K562 (cell line): ENCODE results near the gene SYVN1. TPM values are rescaled to one million over a fixed set of nuclear protein-coding genes. Genes with fewer than 3 reads are reported as not detected.

ENCODE experiments used
- ELF2 ChIP-seq: fragments of 250-450 bp; sonication (Bioruptor Pico); IDR thresholded peaks from 2 replicates; pipeline ENCODE4 v1.5.0; 2021; ENCODE audit warnings: mild to moderate bottlenecking
- FOS ChIP-seq: IDR thresholded peaks from 3 replicates; pipeline ENCODE4 v1.6.1; 2011; ENCODE audit not compliant: insufficient read length; ENCODE audit errors: extremely low read depth
- GABPB2 ChIP-seq: fragments of 250-450 bp; sonication (Bioruptor Pico); conservative IDR thresholded peaks from 2 replicates; pipeline ENCODE4 v1.5.1; 2021; ENCODE audit warnings: mild to moderate bottlenecking
- NCOA6 ChIP-seq: fragments of 450-650 bp; IDR thresholded peaks from 2 replicates; pipeline ENCODE4 v1.6.1; 2017; ENCODE audit warnings: mild to moderate bottlenecking
- NCOR1 ChIP-seq: fragments of 450-650 bp; IDR thresholded peaks from 2 replicates; pipeline ENCODE4 v1.6.1; 2016; ENCODE audit warnings: mild to moderate bottlenecking, moderate library complexity
- NFRKB ChIP-seq: fragments of 450-650 bp; IDR thresholded peaks from 2 replicates; pipeline ENCODE4 v1.6.1; 2016; ENCODE audit warnings: low read depth
- NFYB ChIP-seq: IDR thresholded peaks from 2 replicates; pipeline ENCODE4 v1.6.1; 2011; ENCODE audit warnings: mild to moderate bottlenecking, moderate library complexity; ENCODE audit not compliant: insufficient read length; ENCODE audit errors: extremely low read depth
- POLR2AphosphoS5 ChIP-seq: IDR thresholded peaks from 2 replicates; pipeline ENCODE4 v1.6.1; 2011; ENCODE audit warnings: mild to moderate bottlenecking, low read depth, low read length, moderate library complexity; ENCODE audit not compliant: control insufficient read depth, insufficient read depth
- RBM25 ChIP-seq: fragments of 200-400 bp; formaldehyde crosslinking; IDR thresholded peaks from 2 replicates; pipeline ENCODE4 v1.6.1; 2018; ENCODE audit warnings: low read length, low read depth, moderate library complexity; ENCODE audit not compliant: severe bottlenecking
- SRSF9 ChIP-seq: fragments of 200-400 bp; formaldehyde crosslinking; IDR thresholded peaks from 2 replicates; pipeline ENCODE4 v1.6.1; 2017; ENCODE audit warnings: low read depth, low read length, borderline replicate concordance
- TAL1 ChIP-seq: fragments of 450-650 bp; IDR thresholded peaks from 2 replicates; pipeline ENCODE4 v1.6.1; 2016; ENCODE audit warnings: mild to moderate bottlenecking
- TOE1 ChIP-seq, 2 experiments: fragments of 450-650 bp in 1 of 2; sonication (generic) in 1 of 2; formaldehyde crosslinking in 1 of 2; IDR thresholded peaks; 2 replicates each; pipeline versions ENCODE4 v1.7.1 to v1.8.0; 2016 to 2022; ENCODE audit warnings: borderline replicate concordance in 2 of 2, mild to moderate bottlenecking in 2 of 2, antibody characterized with exemption in 1 of 2, inconsistent platforms in 1 of 2, low read depth in 1 of 2, missing genetic modification reagents in 1 of 2, moderate library complexity in 1 of 2
- ZBTB17 ChIP-seq: fragments of 450-650 bp; formaldehyde crosslinking; IDR thresholded peaks from 2 replicates; pipeline ENCODE4 v1.4.0; 2020; ENCODE audit warnings: mild to moderate bottlenecking
- ZNF263 ChIP-seq: sonication (generic); formaldehyde crosslinking; IDR thresholded peaks from 2 replicates; pipeline ENCODE4 v1.8.0; 2022; ENCODE audit warnings: mild to moderate bottlenecking, missing genetic modification reagents, borderline replicate concordance
- ZNF354B ChIP-seq: fragments of 250-450 bp; sonication (Bioruptor Pico); IDR thresholded peaks from 2 replicates; pipeline ENCODE4 v1.4.0; 2020
- ZNF395 ChIP-seq: fragments of 200-800 bp; sonication (Bioruptor generic); IDR thresholded peaks from 2 replicates; pipeline ENCODE4 v1.6.1; 2017; ENCODE audit warnings: missing genetic modification characterization, missing compliant biosample characterization
- ZNF449 ChIP-seq: fragments of 250-450 bp; sonication (Bioruptor Pico); IDR thresholded peaks from 2 replicates; pipeline ENCODE4 v1.8.0; 2022; ENCODE audit warnings: moderate library complexity, mild to moderate bottlenecking, inconsistent platforms
- ZNF609 ChIP-seq: sonication (generic); formaldehyde crosslinking; IDR thresholded peaks from 2 replicates; pipeline ENCODE4 v1.8.1; 2023; ENCODE audit warnings: missing genetic modification reagents, mild to moderate bottlenecking, borderline replicate concordance
- polyA plus RNA-seq, 8 experiments: library from polyadenylated mRNA; depleted of rRNA in 4 of 8; stranded (reverse) in 5 of 8; unstranded in 3 of 8; fragments of >200 nt; fragmentation: Nextera tagmentation in 2 of 8; fragmentation: Illumina TruSeq in 1 of 8; extraction: Ambion mirVana in 2 of 8; extraction: Trizol in 1 of 8; gene quantifications; 2 replicates each; pipeline versions ENCODE4 v1.2.1 to v1.2.3, GENCODE V29; 2011 to 2014; ENCODE audit warnings: inconsistent platforms in 1 of 8, missing spikeins in 1 of 8
- total RNA-seq, 7 experiments: library from RNA; depleted of rRNA in 6 of 7; stranded (reverse); fragments of >200 nt in 6 of 7; fragmentation: Illumina TruSeq in 2 of 7; extraction: Trizol in 2 of 7; gene quantifications; 2 replicates each; pipeline versions ENCODE4 v1.2.1 to v1.2.3, GENCODE V29; 2011 to 2021; ENCODE audit warnings: low replicate concordance in 1 of 7
- TF ChIP-seq, protein P1 (sequence below), 2 experiments: fragments of 250-450 bp in 1 of 2; fragments of 450-650 bp in 1 of 2; sonication (Bioruptor Pico) in 1 of 2; IDR thresholded peaks; 2 replicates each; pipeline versions ENCODE4 v1.6.1 to v1.8.0; 2016 to 2021; ENCODE audit warnings: mild to moderate bottlenecking in 2 of 2, moderate library complexity in 2 of 2, missing compliant biosample characterization in 1 of 2, missing genetic modification characterization in 1 of 2

The SYVN1 gene
- total and polyA plus RNA-seq, 9 of the 15 experiments (the other 6 are each of a cell fraction or from before 2014, with no cell fraction given), result 0.41 to 47.4 (median 9.9) TPM

GRCh38 chr11:65181569-65182257, 47.4 kb upstream of the SYVN1 start, which contains the start of gene CAPN1 (continued):
- peak; percentile 97 for TF ChIP-seq ZNF263 (CRISPR knock-in tag)
- no peak for TF ChIP-seq ZBTB17 (CRISPR knock-in tag)
- TF ChIP-seq ZNF609 (CRISPR knock-in tag), result 0 out of 2 replicates have a peak, but pooled peaks have one; percentile 17
- peak; percentile 69; the same call in 1 of the 2 replicates for TF ChIP-seq POLR2AphosphoS5
- no peak for TF ChIP-seq ZNF449
- TF ChIP-seq NFRKB, result no peak
- no peak for TF ChIP-seq FOS
- no peak for TF ChIP-seq NFYB
- TF ChIP-seq SRSF9, result no peak
- TF ChIP-seq ELF2 (CRISPR knock-in tag), result 0 out of 2 replicates have a peak, but pooled peaks have one; percentile 54
- TF ChIP-seq TOE1 (IDR thresholded peaks at IDR 0.05; ENCODE audit: borderline replicate concordance), result no peak
- TF ChIP-seq TOE1 (CRISPR knock-in tag; IDR thresholded peaks at IDR 0.05; ENCODE audit: borderline replicate concordance, low read depth), result no peak
- TF ChIP-seq, protein P1, sequence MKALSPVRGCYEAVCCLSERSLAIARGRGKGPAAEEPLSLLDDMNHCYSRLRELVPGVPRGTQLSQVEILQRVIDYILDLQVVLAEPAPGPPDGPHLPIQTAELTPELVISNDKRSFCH (CRISPR knock-in tag; IDR thresholded peaks at IDR 0.05), result no peak
- TF ChIP-seq, protein P1 (tag; IDR thresholded peaks at IDR 0.05), result no peak
- peak; percentile 63 for TF ChIP-seq NCOR1
- no peak for TF ChIP-seq ZNF354B (CRISPR knock-in tag)
- no peak for TF ChIP-seq NCOA6
- 0 out of 2 replicates have a peak, but pooled peaks have one; percentile 55 for TF ChIP-seq ZNF395 (CRISPR knock-in tag)
- no peak for TF ChIP-seq GABPB2 (CRISPR knock-in tag)
- TF ChIP-seq TAL1, result peak; percentile 25; the same call in 1 of the 2 replicates
- no peak for TF ChIP-seq RBM25
